Coronary artery (tissue), 2 donors: ENCODE results near the gene GGN.
A peak's percentile ranks its signal among the peaks of the same experiment; 100 is the strongest.

Experiments
- DNase-seq: peaks from one replicate; pipeline ENCODE4 v3.0.0-alpha.2; 2017; ENCODE audit warnings: low spot score
- H3K27ac ChIP-seq, 2 donors: fragments of 200-600 bp; sonication (generic); one replicate each; pipeline ENCODE4 v1.5.1; 2016 to 2019
- H3K4me3 ChIP-seq: fragments of 200-600 bp; sonication (generic); 2 replicates; pipeline ENCODE4 v1.5.1; 2016; ENCODE audit warnings: mild to moderate bottlenecking, moderate library complexity
- CTCF ChIP-seq: fragments of 200-600 bp; sonication (generic); IDR thresholded peaks from one replicate; pipeline ENCODE4 v1.5.1; 2019; ENCODE audit warnings: antibody characterized with exemption

GGN gene

GRCh38 chr19:38381138-38381537 lies 6.7 kb downstream of the GGN start:
- TF ChIP-seq CTCF, result no peak
- DNase-seq, result no peak
- Histone ChIP-seq H3K27ac (no peak overlapping the region), H3K4me3 (no peak overlapping the region)

- DNase-seq, result no peak
- TF ChIP-seq CTCF, result no peak
These were observed 9.0 kb downstream of the GGN start for GRCh38 chr19:38378866-38379265.

GRCh38 chr19:38377052-38377451 lies 10.8 kb downstream of the GGN start:
- H3K4me3 ChIP-seq, result no peak overlapping the region

More at GRCh38 chr19:38378866-38379265, 9.0 kb downstream of the GGN start:
- no peak overlapping the region for H3K4me3 ChIP-seq
- H3K27ac ChIP-seq, result no peak overlapping the region

GRCh38 chr19:38376576-38376975 lies 11.3 kb downstream of the GGN start:
- no peak for TF ChIP-seq CTCF
- no peak overlapping the region for H3K27ac ChIP-seq
- DNase-seq, result no peak
- H3K4me3 ChIP-seq, result no peak overlapping the region

More at GRCh38 chr19:38377052-38377451, 10.8 kb downstream of the GGN start:
- no peak overlapping the region for H3K27ac ChIP-seq
- TF ChIP-seq CTCF, result no peak
- DNase-seq, result no peak

GRCh38 chr19:38375748-38376147 lies 12.1 kb downstream of the GGN start:
- no peak for DNase-seq
- H3K27ac ChIP-seq, result no peak overlapping the region

GRCh38 chr19:38375098-38375493 lies 12.7 kb downstream of the GGN start:
- Histone ChIP-seq H3K4me3 (peak overlapping the region; percentile 82), H3K27ac (peak overlapping the region; percentile 81 to 88)
- DNase-seq, result no peak
- no peak for TF ChIP-seq CTCF

More at GRCh38 chr19:38375748-38376147, 12.1 kb downstream of the GGN start:
- H3K4me3 ChIP-seq, result peak overlapping the region; percentile 82
- TF ChIP-seq CTCF, result no peak

- Histone ChIP-seq H3K4me3 (peak within 1 kb of the TSS; percentile 82), H3K27ac (peak within 1 kb of the TSS; percentile 81 to 88)
- no peak for TF ChIP-seq CTCF
- DNase-seq, result peak; percentile 99
These were observed 13.3 kb downstream of the GGN start, which contains the start of gene PSMD8 for GRCh38 chr19:38374332-38375097. TSS of gene PSMD8 (plus strand) at chr19:38374571. CDS start at chr19:38374602, 31 bp downstream.
